Fibroblast of lung (primary cell): ENCODE results near the gene HSPA2.

ENCODE experiments used
- EZH2 ChIP-seq: IDR thresholded peaks from 2 replicates; pipeline ENCODE4 v1.5.1; 2012; ENCODE audit warnings: low read length, control low read depth, mild to moderate bottlenecking; ENCODE audit errors: missing control alignments
- TF ChIP-seq, protein P1 (sequence below), 2 donors: IDR thresholded peaks in 1 of 2; conservative IDR thresholded peaks in 1 of 2; 1 replicate in 1 of 2; 2 replicates in 1 of 2; pipeline ENCODE4 v1.5.1; 2011 to 2012; ENCODE audit warnings: low read length in 2 of 2, control low read depth in 1 of 2, inconsistent platforms in 1 of 2, low read depth in 1 of 2, mild to moderate bottlenecking in 1 of 2

DNA sequence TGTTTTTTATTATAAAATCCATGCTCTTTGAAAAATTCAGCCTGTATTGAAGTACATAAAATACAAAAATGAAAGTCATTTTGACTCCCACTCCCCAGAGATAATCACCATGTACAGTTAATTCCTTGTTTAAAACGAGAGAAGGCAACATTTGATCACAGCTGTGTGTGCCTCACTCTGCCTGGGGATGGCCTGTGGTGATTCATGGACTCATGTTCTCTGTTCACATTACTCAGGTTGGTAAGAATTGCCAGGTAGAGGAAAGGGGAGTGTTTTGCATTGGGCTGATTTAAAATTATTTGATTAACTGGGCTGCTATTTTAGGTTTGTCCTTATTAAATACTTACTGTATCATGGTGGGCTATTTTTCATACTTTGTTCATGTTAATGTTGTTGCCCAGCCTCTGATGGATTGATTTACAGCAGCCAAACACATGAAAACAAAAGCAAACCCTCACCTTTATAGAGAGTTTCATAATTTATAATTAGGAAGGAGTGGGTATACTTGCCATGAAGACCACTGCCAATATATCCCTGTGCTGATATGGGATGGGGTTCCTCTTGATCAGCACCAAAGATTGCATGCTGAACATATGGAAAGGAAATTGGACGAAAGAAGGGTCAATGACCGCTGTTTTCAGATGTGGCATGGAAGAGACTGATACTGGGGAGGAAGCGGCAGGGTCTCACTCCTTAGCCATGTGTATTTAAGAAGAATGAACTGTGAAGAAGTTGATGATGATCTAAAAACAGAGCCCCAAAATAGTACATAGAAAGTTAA lies 33.0 kb upstream of the HSPA2 start:
- TF ChIP-seq, protein P1, sequence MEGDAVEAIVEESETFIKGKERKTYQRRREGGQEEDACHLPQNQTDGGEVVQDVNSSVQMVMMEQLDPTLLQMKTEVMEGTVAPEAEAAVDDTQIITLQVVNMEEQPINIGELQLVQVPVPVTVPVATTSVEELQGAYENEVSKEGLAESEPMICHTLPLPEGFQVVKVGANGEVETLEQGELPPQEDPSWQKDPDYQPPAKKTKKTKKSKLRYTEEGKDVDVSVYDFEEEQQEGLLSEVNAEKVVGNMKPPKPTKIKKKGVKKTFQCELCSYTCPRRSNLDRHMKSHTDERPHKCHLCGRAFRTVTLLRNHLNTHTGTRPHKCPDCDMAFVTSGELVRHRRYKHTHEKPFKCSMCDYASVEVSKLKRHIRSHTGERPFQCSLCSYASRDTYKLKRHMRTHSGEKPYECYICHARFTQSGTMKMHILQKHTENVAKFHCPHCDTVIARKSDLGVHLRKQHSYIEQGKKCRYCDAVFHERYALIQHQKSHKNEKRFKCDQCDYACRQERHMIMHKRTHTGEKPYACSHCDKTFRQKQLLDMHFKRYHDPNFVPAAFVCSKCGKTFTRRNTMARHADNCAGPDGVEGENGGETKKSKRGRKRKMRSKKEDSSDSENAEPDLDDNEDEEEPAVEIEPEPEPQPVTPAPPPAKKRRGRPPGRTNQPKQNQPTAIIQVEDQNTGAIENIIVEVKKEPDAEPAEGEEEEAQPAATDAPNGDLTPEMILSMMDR (conservative IDR thresholded peaks at IDR 0.05 in 1 of 2, IDR thresholded peaks at IDR 0.05 in 1 of 2; ENCODE audit: low read depth in 1 of 2, low read length in 2 of 2), result no peak
- no peak for TF ChIP-seq EZH2
